Progenitor cell of endocrine pancreas (in vitro differentiated cells): ENCODE results near the gene MTFMT. TPM values are rescaled to one million over a fixed set of nuclear protein-coding genes. Genes with fewer than 3 reads are reported as not detected.

Experiments used
- DNase-seq: peaks from one replicate; pipeline ENCODE4 v3.0.0; 2021; ENCODE audit warnings: low spot score; ENCODE audit not compliant: unreplicated experiment
- H3K27ac Mint-ChIP-seq: 2 replicates; pipeline ENCODE4 v1.8.0; 2021; ENCODE audit warnings: mild to moderate bottlenecking, moderate library complexity, mixed read lengths
- H3K27me3 Mint-ChIP-seq: 2 replicates; pipeline ENCODE4 v1.8.0; 2021; ENCODE audit warnings: mixed read lengths
- H3K36me3 Mint-ChIP-seq: 2 replicates; pipeline ENCODE4 v1.8.0; 2022; ENCODE audit warnings: mixed read lengths; ENCODE audit not compliant: insufficient read depth
- H3K4me1 Mint-ChIP-seq: 2 replicates; pipeline ENCODE4 v1.8.0; 2021; ENCODE audit warnings: low read depth, mixed read lengths
- H3K4me3 Mint-ChIP-seq: 2 replicates; pipeline ENCODE4 v1.8.0; 2021; ENCODE audit warnings: low read depth, mild to moderate bottlenecking, moderate library complexity, mixed read lengths
- H3K9me3 Mint-ChIP-seq: 2 replicates; pipeline ENCODE4 v1.8.0; 2021; ENCODE audit warnings: low read depth, mixed read lengths
- total RNA-seq: library from RNA; stranded (reverse); gene quantifications from 2 replicates; pipeline ENCODE4 v1.2.1, GENCODE V29; 2021
- TF ChIP-seq, protein P1 (sequence below): fragments of 200-600 bp; sonication (generic); IDR thresholded peaks from one replicate; pipeline ENCODE4 v1.5.0; 2021; ENCODE audit warnings: antibody characterized with exemption, mild to moderate bottlenecking; ENCODE audit not compliant: unreplicated experiment

The MTFMT gene
- total RNA-seq, 1 donor from 2014 or later = 19.4 TPM

DNA sequence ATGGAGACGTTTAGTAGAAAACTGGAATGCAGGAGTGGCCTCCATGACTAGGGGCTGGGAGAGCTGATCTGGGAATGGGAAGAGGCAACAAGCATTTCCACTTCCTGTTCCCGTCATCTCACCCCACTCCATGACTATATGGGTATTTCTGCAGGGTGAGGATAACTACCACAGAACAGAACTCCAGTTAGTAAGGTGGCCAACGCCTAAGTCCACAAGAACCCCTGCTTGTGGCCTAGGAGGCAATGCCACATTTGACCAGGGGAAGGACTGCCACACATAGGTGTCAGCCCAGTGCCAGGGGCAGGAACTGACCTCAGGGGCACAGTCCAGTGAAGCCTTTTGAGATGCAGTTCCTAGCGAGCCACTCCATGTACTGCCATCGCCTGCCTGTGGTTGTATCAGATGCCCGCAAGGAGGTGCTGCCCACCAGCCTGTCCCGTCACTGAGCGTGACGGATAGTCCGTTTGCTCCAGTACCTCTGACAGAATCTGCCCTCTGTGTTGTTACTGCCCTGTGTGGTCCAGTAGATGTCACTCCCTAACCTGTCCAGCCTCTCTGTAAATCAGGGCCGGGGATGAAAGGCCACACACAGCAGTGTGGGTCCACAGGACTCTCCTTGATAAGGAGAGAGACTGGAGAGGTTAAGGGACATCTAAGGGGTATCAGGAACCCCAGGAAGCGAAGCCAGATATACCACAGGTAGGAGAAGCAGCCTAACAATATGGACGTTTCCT is 3.5 kb upstream of the MTFMT start:
- Mint-ChIP-seq H3K27me3 (peaks cover 10% of the 10 kb centered on the region), H3K27ac (peak overlapping the region; percentile 80), H3K36me3 (no peaks in the 10 kb centered on the region), H3K4me1 (peaks cover 16% of the 10 kb centered on the region), H3K9me3 (no peaks in the 10 kb centered on the region), H3K4me3 (no peak overlapping the region)
- TF ChIP-seq, protein P1, sequence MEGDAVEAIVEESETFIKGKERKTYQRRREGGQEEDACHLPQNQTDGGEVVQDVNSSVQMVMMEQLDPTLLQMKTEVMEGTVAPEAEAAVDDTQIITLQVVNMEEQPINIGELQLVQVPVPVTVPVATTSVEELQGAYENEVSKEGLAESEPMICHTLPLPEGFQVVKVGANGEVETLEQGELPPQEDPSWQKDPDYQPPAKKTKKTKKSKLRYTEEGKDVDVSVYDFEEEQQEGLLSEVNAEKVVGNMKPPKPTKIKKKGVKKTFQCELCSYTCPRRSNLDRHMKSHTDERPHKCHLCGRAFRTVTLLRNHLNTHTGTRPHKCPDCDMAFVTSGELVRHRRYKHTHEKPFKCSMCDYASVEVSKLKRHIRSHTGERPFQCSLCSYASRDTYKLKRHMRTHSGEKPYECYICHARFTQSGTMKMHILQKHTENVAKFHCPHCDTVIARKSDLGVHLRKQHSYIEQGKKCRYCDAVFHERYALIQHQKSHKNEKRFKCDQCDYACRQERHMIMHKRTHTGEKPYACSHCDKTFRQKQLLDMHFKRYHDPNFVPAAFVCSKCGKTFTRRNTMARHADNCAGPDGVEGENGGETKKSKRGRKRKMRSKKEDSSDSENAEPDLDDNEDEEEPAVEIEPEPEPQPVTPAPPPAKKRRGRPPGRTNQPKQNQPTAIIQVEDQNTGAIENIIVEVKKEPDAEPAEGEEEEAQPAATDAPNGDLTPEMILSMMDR = peak; percentile 71
- DNase-seq = peak; percentile 49

- Mint-ChIP-seq H3K36me3 (peaks cover 6% of the 10 kb centered on the region), H3K4me1 (peaks cover 17% of the 10 kb centered on the region), H3K9me3 (no peaks in the 10 kb centered on the region), H3K27me3 (peaks cover 10% of the 10 kb centered on the region), H3K27ac (no peak overlapping the region), H3K4me3 (peak overlapping the region; percentile 74)
- DNase-seq = no peak
- TF ChIP-seq, protein P1 = no peak
These were observed 333 bp upstream of the MTFMT start for GRCh38 chr15:65029736-65030208.

- Mint-ChIP-seq H3K36me3 (peaks cover 13% of the 10 kb centered on the region), H3K4me3 (peak overlapping the region; percentile 74), H3K9me3 (no peaks in the 10 kb centered on the region), H3K4me1 (peaks cover 10% of the 10 kb centered on the region), H3K27ac (peak overlapping the region; percentile 54), H3K27me3 (peaks cover 10% of the 10 kb centered on the region)
- DNase-seq = no peak
- TF ChIP-seq, protein P1 = no peak
These were observed 1.1 kb downstream of the MTFMT start for GRCh38 chr15:65028338-65028737.

- Mint-ChIP-seq H3K27me3 (peaks cover 10% of the 10 kb centered on the region), H3K9me3 (no peaks in the 10 kb centered on the region), H3K27ac (no peak overlapping the region), H3K4me3 (peak overlapping the region; percentile 74), H3K4me1 (peaks cover 7% of the 10 kb centered on the region), H3K36me3 (peaks cover 15% of the 10 kb centered on the region)
- DNase-seq = no peak
- TF ChIP-seq, protein P1 = no peak
These were observed 1.8 kb downstream of the MTFMT start for GRCh38 chr15:65027593-65027992.

DNA sequence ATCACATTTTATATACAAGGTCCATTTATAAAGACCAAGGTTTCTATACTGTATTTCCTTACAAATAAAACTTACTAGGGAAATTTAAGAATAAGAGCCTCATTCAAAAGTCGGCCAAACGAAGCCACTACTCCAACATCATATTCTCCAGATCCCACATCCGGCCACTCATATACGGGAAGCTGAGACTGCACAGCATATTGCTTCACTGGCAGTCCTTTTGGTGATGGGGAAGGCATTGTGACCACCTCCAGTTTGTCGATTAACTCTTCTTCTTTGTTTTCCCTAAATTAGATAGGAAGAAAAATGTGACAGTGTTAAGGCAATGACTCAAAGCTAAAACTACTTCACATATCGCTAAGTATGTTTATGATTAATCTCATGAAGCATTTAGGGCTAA is 2.7 kb downstream of the MTFMT start:
- H3K4me1 Mint-ChIP-seq = peaks cover 7% of the 10 kb centered on the region
- H3K9me3 Mint-ChIP-seq = no peaks in the 10 kb centered on the region
- TF ChIP-seq, protein P1 = no peak
- H3K27me3 Mint-ChIP-seq = peaks cover 5% of the 10 kb centered on the region
- no peak overlapping the region for H3K27ac Mint-ChIP-seq
- H3K4me3 Mint-ChIP-seq = no peak overlapping the region
- H3K36me3 Mint-ChIP-seq = peaks cover 15% of the 10 kb centered on the region
- DNase-seq = no peak
